Measurements from ENCODE around the gene PCP4.

PCP4 gene

DNA sequence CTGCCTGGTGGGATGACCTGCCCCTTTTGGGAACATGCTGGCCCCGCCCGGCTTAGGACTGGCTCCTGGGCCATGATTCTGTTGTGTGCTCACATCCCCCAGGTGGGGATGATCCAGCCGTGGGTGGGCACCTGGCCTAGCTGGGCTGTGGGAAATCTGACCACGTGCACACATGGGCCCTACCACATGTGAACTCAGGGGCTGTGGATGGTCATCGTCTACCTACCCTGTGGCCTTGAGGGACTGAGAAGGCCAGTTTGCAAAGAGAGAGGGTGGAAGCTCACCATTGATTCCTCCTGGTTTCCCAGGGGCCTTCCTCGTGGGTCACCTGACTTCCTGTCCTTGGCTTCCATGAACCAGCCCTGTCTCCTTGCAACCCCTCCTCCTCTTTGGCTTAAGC is 19.4 kb upstream of the PCP4 start:
- H3K27ac ChIP-seq (ENCODE audit: low read depth, low read length) = no peak overlapping the region

DNA sequence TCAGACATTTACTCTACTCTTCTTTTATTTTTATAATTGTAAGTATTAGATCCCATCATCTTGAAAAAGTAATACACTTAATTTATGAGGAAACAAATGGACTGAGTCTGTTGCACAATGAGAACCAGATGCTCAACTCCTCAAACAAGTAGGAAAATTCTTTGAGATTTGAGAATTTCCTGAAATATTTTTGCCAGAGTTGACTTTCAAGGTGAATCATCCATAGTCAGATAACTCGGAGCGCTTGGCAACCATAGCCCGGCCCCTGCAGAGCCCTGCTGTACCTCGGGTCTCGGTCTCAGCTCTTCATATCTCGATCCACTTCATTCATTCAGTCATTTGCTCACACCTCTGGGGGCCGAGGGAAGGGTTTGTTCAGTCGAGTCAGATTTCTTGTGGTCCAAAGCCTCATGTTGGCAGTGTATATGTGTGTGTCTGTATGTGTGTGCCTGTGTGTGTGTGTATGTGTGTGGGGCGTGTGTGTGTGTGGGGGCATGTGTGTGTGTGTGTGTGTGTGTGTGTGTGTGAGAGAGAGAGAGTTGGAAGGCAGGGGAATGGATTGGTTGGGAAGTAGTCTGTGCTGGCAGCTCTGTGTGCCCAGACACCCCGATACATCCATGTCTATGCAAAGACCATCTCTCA is 18.1 kb upstream of the PCP4 start:
- Histone ChIP-seq H3K27ac (ENCODE audit: low read depth, low read length) (no peak overlapping the region), H3K4me1 (ENCODE audit: insufficient read depth, low read length) (peaks cover 3% of the 10 kb centered on the region), H3K9me3 (ENCODE audit: low read length) (no peaks in the 10 kb centered on the region), H3K9ac (ENCODE audit: low read length) (no peak overlapping the region), H3K4me3 (ENCODE audit: low read depth in 1 of 2, low read length in 2 of 2) (no peak overlapping the region), H3K27me3 (ENCODE audit: control insufficient read depth in 1 of 2, insufficient read depth in 2 of 2, low read length in 2 of 2) (no peaks in the 10 kb centered on the region), H3K36me3 (ENCODE audit: insufficient read depth, low read length) (no peaks in the 10 kb centered on the region)

More for the DNA sequence above, 19.4 kb upstream of the PCP4 start:
- peaks cover 3% of the 10 kb centered on the region for H3K4me1 ChIP-seq (ENCODE audit: insufficient read depth, low read length)
- no peaks in the 10 kb centered on the region for H3K9me3 ChIP-seq (ENCODE audit: low read length)
- H3K9ac ChIP-seq (ENCODE audit: low read length) = no peak overlapping the region
- H3K36me3 ChIP-seq (ENCODE audit: insufficient read depth, low read length) = no peaks in the 10 kb centered on the region
- H3K27me3 ChIP-seq (ENCODE audit: control insufficient read depth in 1 of 2, insufficient read depth in 2 of 2, low read length in 2 of 2) = no peaks in the 10 kb centered on the region
- H3K4me3 ChIP-seq (ENCODE audit: low read depth in 1 of 2, low read length in 2 of 2) = no peak overlapping the region

DNA sequence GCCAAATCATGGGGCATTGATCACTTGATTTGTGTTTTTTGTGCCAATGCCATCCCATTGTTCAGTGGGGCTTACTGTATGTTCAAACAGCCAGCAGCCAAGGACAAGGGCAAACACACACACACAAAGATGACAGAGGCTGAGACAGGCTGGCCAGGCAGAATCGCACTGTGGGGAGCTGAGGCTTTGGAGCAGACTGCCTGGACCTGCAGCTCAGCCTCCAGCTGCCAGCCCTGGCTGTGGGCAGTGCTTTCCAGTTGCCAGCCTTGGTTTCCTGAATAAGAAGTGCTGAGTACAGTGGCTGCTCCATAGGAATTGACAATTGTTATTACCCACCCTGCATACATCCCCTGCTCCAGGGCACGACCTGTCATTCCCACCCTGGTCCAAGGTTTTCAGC is 16.9 kb upstream of the PCP4 start:
- no peak overlapping the region for H3K9ac ChIP-seq (ENCODE audit: low read length)
- no peak overlapping the region for H3K27ac ChIP-seq (ENCODE audit: low read depth, low read length)
- H3K4me1 ChIP-seq (ENCODE audit: insufficient read depth, low read length) = peaks cover 3% of the 10 kb centered on the region
- no peaks in the 10 kb centered on the region for H3K27me3 ChIP-seq (ENCODE audit: control insufficient read depth in 1 of 2, insufficient read depth in 2 of 2, low read length in 2 of 2)
- no peaks in the 10 kb centered on the region for H3K9me3 ChIP-seq (ENCODE audit: low read length)
- no peaks in the 10 kb centered on the region for H3K36me3 ChIP-seq (ENCODE audit: insufficient read depth, low read length)
- H3K4me3 ChIP-seq (ENCODE audit: low read depth in 1 of 2, low read length in 2 of 2) = no peak overlapping the region

DNA sequence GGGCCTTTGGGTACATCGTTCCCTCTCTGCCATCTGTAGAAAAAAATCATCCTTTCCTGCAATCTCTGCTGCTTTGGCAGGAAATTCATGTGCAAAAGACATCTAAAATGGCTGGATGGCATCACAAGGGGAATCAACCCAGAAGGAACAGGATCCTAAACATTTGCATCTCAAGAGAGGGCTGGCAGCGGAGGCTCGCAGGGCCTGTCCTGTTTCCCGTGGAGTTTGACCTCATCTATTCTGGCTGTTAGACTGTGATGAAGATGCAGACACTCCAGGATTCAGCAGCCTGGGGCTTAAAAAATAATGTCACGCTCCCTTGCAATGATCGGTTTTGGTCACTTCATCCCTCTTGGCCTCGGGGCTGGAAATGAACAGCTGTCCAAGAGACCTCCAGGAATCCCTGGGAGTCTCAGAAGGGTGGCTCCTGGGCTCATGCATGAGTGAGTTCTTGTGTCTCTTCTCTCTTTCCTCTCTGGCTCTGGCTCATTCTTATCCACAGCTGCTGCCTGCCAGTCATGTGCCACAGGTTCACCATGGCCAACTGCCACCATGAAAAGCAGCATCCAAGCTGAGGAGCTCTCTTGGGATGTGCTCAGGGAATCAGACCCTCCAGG is 16.1 kb upstream of the PCP4 start:
- H3K4me1 ChIP-seq (ENCODE audit: insufficient read depth, low read length) = peaks cover 3% of the 10 kb centered on the region
- no peak overlapping the region for H3K4me3 ChIP-seq (ENCODE audit: low read depth in 1 of 2, low read length in 2 of 2)
- no peak overlapping the region for H3K9ac ChIP-seq (ENCODE audit: low read length)
- H3K36me3 ChIP-seq (ENCODE audit: insufficient read depth, low read length) = no peaks in the 10 kb centered on the region
- H3K27ac ChIP-seq (ENCODE audit: low read depth, low read length) = no peak overlapping the region
- no peaks in the 10 kb centered on the region for H3K9me3 ChIP-seq (ENCODE audit: low read length)
- H3K27me3 ChIP-seq (ENCODE audit: control insufficient read depth in 1 of 2, insufficient read depth in 2 of 2, low read length in 2 of 2) = no peaks in the 10 kb centered on the region

DNA sequence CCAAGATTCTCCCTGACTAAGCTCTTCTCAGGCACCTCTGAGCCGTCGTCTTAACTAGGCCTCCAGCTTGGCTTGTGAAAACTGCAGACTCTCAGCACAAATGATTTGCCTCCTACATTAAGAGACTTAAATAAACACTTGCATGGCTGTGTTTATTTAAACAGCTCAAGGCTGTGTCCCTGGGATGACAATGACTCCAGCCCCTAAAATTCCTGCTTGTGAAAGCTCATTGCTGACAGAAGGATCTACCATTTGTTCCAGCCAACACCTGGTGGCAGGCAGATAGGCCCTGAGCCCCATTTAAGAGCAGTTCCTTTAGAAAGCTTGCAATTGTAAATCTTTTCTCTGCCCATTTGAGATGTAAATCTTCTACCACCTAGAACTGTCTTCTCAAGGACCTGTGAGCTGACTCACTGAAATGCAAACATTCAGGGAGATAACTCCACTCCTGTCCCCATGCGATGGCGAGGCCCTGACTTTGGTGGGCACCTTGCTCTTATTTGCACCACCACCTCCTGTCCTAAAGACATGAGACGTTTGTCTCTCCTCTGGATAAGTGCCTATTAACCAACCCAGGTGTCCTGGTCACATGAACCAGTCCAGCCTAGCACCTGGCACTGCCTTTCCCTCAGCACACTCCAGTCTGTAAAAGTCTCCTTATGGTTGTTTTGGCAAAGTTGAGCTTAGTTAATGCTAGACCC is 15.1 kb upstream of the PCP4 start:
- H3K4me1 ChIP-seq (ENCODE audit: insufficient read depth, low read length) = peaks cover 3% of the 10 kb centered on the region
- no peaks in the 10 kb centered on the region for H3K36me3 ChIP-seq (ENCODE audit: insufficient read depth, low read length)
- no peak overlapping the region for H3K4me3 ChIP-seq (ENCODE audit: low read depth in 1 of 2, low read length in 2 of 2)
- no peaks in the 10 kb centered on the region for H3K9me3 ChIP-seq (ENCODE audit: low read length)
- no peaks in the 10 kb centered on the region for H3K27me3 ChIP-seq (ENCODE audit: control insufficient read depth in 1 of 2, insufficient read depth in 2 of 2, low read length in 2 of 2)
- no peak overlapping the region for H3K9ac ChIP-seq (ENCODE audit: low read length)
- H3K27ac ChIP-seq (ENCODE audit: low read depth, low read length) = no peak overlapping the region

DNA sequence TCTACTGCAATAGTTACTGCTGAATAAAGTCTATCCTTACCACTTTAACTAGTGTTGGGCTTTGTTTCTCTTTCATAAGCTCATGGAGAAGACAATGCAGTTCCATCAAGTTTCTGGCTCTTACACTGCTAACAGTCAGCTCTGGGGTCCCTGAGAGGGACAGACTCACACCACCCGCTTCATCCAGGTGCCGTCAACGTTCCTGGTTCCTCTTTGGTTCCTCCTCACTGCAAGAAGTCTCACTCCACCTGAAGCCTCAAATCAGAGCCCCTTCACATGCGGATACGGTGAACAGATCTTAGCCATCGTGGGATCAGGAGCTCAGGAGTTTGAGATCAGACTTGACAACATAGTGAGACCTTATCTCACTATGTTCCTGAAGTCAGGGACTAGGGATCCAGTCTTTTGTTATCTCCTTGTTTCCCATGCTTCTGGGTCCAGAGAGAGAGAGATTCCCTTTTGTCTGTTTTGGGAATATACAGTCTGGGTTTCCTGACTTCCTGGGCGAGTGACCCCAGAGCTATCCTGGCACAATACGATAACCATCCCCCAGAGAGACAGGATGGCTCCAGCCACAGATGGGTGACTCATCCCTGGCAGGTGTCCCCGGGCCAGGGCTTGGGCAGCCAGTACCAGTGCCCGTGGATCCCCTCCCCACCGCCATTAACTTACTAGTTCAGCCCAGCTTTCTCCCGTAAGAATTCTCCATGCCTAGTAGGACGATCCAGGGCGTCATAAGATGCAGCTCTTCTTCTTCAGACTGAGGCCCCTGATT is 14.3 kb upstream of the PCP4 start:
- Histone ChIP-seq H3K9me3 (ENCODE audit: low read length) (no peaks in the 10 kb centered on the region), H3K36me3 (ENCODE audit: insufficient read depth, low read length) (no peaks in the 10 kb centered on the region), H3K27me3 (ENCODE audit: control insufficient read depth in 1 of 2, insufficient read depth in 2 of 2, low read length in 2 of 2) (no peaks in the 10 kb centered on the region), H3K27ac (ENCODE audit: low read depth, low read length) (no peak overlapping the region), H3K4me3 (ENCODE audit: low read depth in 1 of 2, low read length in 2 of 2) (no peak overlapping the region), H3K4me1 (ENCODE audit: insufficient read depth, low read length) (peaks cover 3% of the 10 kb centered on the region), H3K9ac (ENCODE audit: low read length) (no peak overlapping the region)

DNA sequence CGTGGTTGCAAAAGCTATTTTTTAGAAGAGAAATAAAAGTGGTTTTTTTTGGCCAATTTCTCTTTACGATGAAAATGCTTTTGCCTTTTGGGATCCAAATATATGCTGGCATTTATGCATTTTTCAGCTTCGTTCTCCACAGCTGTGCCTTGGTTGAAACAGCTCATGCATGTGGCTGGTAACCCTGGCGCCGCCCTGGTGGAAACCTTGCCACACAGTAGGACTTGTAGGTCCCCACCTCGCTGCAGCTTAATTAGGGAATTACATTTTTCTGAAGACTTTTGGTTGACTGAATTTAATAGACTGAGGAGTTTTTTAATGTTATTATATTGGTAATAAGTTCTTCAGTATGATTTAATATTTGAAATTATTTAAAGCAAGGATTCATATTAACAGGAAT is 12.7 kb upstream of the PCP4 start:
- no peaks in the 10 kb centered on the region for H3K36me3 ChIP-seq (ENCODE audit: insufficient read depth, low read length)
- no peak overlapping the region for H3K9ac ChIP-seq (ENCODE audit: low read length)
- peaks cover 3% of the 10 kb centered on the region for H3K4me1 ChIP-seq (ENCODE audit: insufficient read depth, low read length)
- no peak overlapping the region for H3K27ac ChIP-seq (ENCODE audit: low read depth, low read length)
- H3K27me3 ChIP-seq (ENCODE audit: control insufficient read depth in 1 of 2, insufficient read depth in 2 of 2, low read length in 2 of 2) = no peaks in the 10 kb centered on the region
- H3K4me3 ChIP-seq (ENCODE audit: low read depth in 1 of 2, low read length in 2 of 2) = no peak overlapping the region
- H3K9me3 ChIP-seq (ENCODE audit: low read length) = no peaks in the 10 kb centered on the region

DNA sequence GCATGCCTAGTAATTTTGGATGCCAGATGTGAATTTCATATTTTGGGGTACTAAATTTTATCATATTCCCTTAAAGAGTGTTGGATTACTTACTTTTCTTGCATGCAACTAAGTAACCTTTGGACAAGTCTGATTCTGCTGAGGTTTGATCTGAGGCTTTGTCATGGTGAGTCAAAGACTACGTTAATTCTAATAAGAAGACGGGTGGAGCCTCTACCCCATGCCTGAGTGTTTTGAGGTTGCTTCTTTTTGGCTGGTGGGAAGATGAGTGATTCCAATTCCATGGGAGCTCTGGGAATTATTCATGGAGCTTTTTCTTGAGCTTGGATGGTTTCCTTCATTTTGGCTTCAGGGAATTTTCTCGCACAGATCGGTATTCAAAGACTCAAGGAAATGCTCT is 11.6 kb upstream of the PCP4 start:
- Histone ChIP-seq H3K9me3 (ENCODE audit: low read length) (no peaks in the 10 kb centered on the region), H3K27ac (ENCODE audit: low read depth, low read length) (no peak overlapping the region), H3K4me3 (ENCODE audit: low read depth in 1 of 2, low read length in 2 of 2) (no peak overlapping the region), H3K4me1 (ENCODE audit: insufficient read depth, low read length) (peaks cover 3% of the 10 kb centered on the region), H3K36me3 (ENCODE audit: insufficient read depth, low read length) (no peaks in the 10 kb centered on the region), H3K27me3 (ENCODE audit: control insufficient read depth in 1 of 2, insufficient read depth in 2 of 2, low read length in 2 of 2) (no peaks in the 10 kb centered on the region), H3K9ac (ENCODE audit: low read length) (no peak overlapping the region)

DNA sequence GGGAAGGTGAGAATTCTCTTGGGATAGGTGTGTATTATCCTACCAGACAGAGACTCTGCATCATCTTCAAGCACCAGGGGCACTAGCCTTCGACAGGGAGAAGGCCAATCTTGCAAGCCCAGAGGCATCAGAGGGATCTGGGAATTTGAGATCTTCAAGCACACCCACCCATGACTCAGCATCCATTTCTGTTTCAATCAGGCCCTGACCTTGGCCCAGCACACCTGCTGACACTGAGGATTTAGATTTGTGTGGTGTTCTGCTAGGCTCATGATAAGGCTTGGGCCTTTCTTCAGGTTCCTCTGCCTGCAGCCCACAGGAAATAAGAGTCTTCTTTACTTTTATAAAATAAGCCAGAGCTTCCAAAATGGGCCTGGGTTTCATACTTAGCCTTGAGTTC is 6.6 kb upstream of the PCP4 start:
- Histone ChIP-seq H3K36me3 (ENCODE audit: insufficient read depth, low read length) (no peaks in the 10 kb centered on the region), H3K27me3 (ENCODE audit: control insufficient read depth in 1 of 2, insufficient read depth in 2 of 2, low read length in 2 of 2) (no peaks in the 10 kb centered on the region), H3K27ac (ENCODE audit: low read depth, low read length) (no peak overlapping the region), H3K4me1 (ENCODE audit: insufficient read depth, low read length) (no peaks in the 10 kb centered on the region), H3K4me3 (ENCODE audit: low read depth in 1 of 2, low read length in 2 of 2) (no peak overlapping the region), H3K9ac (ENCODE audit: low read length) (no peak overlapping the region), H3K9me3 (ENCODE audit: low read length) (no peaks in the 10 kb centered on the region)

DNA sequence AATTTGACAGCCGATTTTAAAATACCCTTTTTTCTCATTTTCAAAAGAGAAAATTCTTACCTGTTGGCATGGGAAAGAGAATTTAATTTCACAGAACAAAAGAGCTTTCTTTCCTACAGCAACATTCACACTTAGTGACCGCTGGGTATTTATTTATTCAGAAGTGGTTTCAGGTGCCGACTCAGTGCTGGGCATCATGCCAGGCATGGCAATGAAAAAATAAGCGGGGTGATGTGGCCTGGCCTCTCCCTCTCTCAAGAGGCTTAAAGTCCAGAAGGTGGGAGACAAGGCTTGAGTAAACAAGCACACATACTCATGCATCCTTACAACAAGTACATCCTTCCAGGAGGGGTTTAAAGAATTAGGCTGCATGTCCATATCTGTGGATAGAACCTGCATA is 4.1 kb upstream of the PCP4 start:
- H3K27ac ChIP-seq (ENCODE audit: low read depth, low read length) = no peak overlapping the region
- no peaks in the 10 kb centered on the region for H3K27me3 ChIP-seq (ENCODE audit: control insufficient read depth in 1 of 2, insufficient read depth in 2 of 2, low read length in 2 of 2)
- no peaks in the 10 kb centered on the region for H3K36me3 ChIP-seq (ENCODE audit: insufficient read depth, low read length)
- no peaks in the 10 kb centered on the region for H3K4me1 ChIP-seq (ENCODE audit: insufficient read depth, low read length)
- no peak overlapping the region for H3K4me3 ChIP-seq (ENCODE audit: low read depth in 1 of 2, low read length in 2 of 2)
- no peak overlapping the region for H3K9ac ChIP-seq (ENCODE audit: low read length)
- no peaks in the 10 kb centered on the region for H3K9me3 ChIP-seq (ENCODE audit: low read length)

DNA sequence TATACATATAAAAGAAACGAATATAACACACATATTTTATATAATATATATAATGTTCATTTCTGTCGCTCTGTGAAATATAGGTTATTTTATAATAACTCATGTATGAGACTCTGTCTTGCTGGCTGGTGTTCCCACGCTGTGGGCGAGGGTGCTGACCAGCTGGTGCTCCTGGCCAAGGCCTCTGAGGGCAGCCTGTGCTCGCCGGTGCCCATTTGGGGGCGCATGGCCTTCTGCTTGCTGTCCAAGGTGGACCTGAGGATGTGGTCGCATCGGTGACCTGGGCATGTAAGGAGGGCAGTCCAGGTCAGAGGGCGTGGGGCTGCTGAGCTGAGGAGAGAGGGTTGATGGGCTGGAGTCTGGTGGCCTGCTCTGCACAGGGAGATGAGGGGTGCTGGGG is 1.1 kb upstream of the PCP4 start:
- Histone ChIP-seq H3K4me1 (ENCODE audit: insufficient read depth, low read length) (no peaks in the 10 kb centered on the region), H3K9me3 (ENCODE audit: low read length) (no peaks in the 10 kb centered on the region), H3K9ac (ENCODE audit: low read length) (no peak overlapping the region), H3K4me3 (ENCODE audit: low read depth in 1 of 2, low read length in 2 of 2) (no peak overlapping the region), H3K27me3 (ENCODE audit: control insufficient read depth in 1 of 2, insufficient read depth in 2 of 2, low read length in 2 of 2) (no peaks in the 10 kb centered on the region), H3K27ac (ENCODE audit: low read depth, low read length) (no peak overlapping the region), H3K36me3 (ENCODE audit: insufficient read depth, low read length) (no peaks in the 10 kb centered on the region)
